Cerebellar cortex (tissue), 1 donor: ENCODE results near the gene POLD2.
"Not testable (repeated sequence)": the region's sequence is repeated elsewhere in the genome, so short reads cannot be mapped to it uniquely, and the experiment has no call there.

Source experiments
- DNase-seq: peaks from one replicate; pipeline ENCODE4 v3.0.0-alpha.2; 2015; ENCODE audit warnings: low spot score

Gene POLD2

GRCh38 chr7:44123190-44124003 is at the start of gene POLD2:
Gene POLD2 (minus strand): TSS chr7:44123548. CDS start chr7:44122053, 1,495 bp downstream.
- peak; percentile 97 for DNase-seq

GRCh38 chr7:44172803-44173424 is 49.6 kb upstream of the POLD2 start:
- no peak for DNase-seq

GRCh38 chr7:44172352-44172751 is 49.0 kb upstream of the POLD2 start:
- DNase-seq = no peak

- not testable (repeated sequence) for DNase-seq
Measured at GRCh38 chr7:44171901-44172300, 48.6 kb upstream of the POLD2 start.

- DNase-seq = no peak
Measured at GRCh38 chr7:44167920-44168319, 44.6 kb upstream of the POLD2 start.

GRCh38 chr7:44163591-44163990 is 40.2 kb upstream of the POLD2 start:
- no peak for DNase-seq

GRCh38 chr7:44162785-44163395 is 39.5 kb upstream of the POLD2 start:
- no peak for DNase-seq

GRCh38 chr7:44162179-44162578 is 38.8 kb upstream of the POLD2 start:
- DNase-seq = no peak

GRCh38 chr7:44161371-44161770 is 38.0 kb upstream of the POLD2 start:
- DNase-seq = no peak

- peak; percentile 84 for DNase-seq
Measured at GRCh38 chr7:44159824-44160630, 36.7 kb upstream of the POLD2 start.

- no peak for DNase-seq
Measured at GRCh38 chr7:44158873-44159631, 35.7 kb upstream of the POLD2 start.

- DNase-seq = no peak
Measured at GRCh38 chr7:44158096-44158872, 34.9 kb upstream of the POLD2 start.

GRCh38 chr7:44157116-44158080 is 34.0 kb upstream of the POLD2 start:
- no peak for DNase-seq

- DNase-seq = no peak
Measured at GRCh38 chr7:44156453-44157010, 33.2 kb upstream of the POLD2 start.

- peak; percentile 94 for DNase-seq
Measured at GRCh38 chr7:44155191-44156185, 32.1 kb upstream of the POLD2 start.

- DNase-seq = peak; percentile 52
Measured at GRCh38 chr7:44154703-44155102, 31.4 kb upstream of the POLD2 start.

GRCh38 chr7:44153948-44154335 is 30.6 kb upstream of the POLD2 start:
- DNase-seq = no peak
